ENCODE results near the gene FAM151A. TPM values are rescaled to one million over a fixed set of nuclear protein-coding genes. Genes with fewer than 3 reads are reported as not detected.

The FAM151A gene
- total RNA-seq, 1 donor = not detected

GRCh38 chr1:54571326-54571725 lies 52.0 kb downstream of the FAM151A start:
- TF ChIP-seq CTCF (IDR thresholded peaks at IDR 0.05; ENCODE audit: insufficient read depth, low read depth, low read length) = no peak
- DNase-seq (ENCODE audit: low read depth) = no peak
- H3K4me3 ChIP-seq (ENCODE audit: low read depth, low read length) = no peak overlapping the region

DNA sequence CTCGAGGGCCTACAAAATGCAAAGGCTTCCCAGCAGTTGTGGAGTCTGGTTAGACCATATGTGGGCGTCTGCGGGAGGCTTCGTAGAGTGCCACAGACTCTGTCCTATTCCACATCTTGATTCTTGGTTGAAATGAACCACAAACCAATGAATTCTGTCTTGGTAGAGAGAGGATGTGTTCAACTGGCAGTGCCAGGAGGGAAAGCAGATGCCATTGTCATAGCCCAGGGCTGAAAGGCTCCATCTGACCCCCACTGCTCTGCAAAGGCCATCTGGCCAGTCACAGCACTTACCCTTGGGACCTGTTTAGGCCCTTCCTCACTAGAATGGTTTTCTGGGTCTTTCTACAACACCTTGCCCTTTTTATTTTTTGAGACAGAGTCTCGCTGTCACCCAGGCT lies 53.2 kb downstream of the FAM151A start:
- no peak for DNase-seq (ENCODE audit: low read depth)
- no peak for TF ChIP-seq CTCF (IDR thresholded peaks at IDR 0.05; ENCODE audit: insufficient read depth, low read depth, low read length)
- H3K4me3 ChIP-seq (ENCODE audit: low read depth, low read length) = no peak overlapping the region

GRCh38 chr1:54569339-54569738 lies 54.0 kb downstream of the FAM151A start:
- no peak for TF ChIP-seq CTCF (IDR thresholded peaks at IDR 0.05; ENCODE audit: insufficient read depth, low read depth, low read length)
- no peak overlapping the region for H3K4me3 ChIP-seq (ENCODE audit: low read depth, low read length)

GRCh38 chr1:54567961-54568360 lies 55.4 kb downstream of the FAM151A start:
- peak; percentile 64 for DNase-seq (ENCODE audit: low read depth)
- H3K4me3 ChIP-seq (ENCODE audit: low read depth, low read length) = no peak overlapping the region
- TF ChIP-seq CTCF (IDR thresholded peaks at IDR 0.05; ENCODE audit: insufficient read depth, low read depth, low read length) = no peak

More at GRCh38 chr1:54569339-54569738, 54.0 kb downstream of the FAM151A start:
- DNase-seq (ENCODE audit: low read depth) = peak; percentile 11

DNA sequence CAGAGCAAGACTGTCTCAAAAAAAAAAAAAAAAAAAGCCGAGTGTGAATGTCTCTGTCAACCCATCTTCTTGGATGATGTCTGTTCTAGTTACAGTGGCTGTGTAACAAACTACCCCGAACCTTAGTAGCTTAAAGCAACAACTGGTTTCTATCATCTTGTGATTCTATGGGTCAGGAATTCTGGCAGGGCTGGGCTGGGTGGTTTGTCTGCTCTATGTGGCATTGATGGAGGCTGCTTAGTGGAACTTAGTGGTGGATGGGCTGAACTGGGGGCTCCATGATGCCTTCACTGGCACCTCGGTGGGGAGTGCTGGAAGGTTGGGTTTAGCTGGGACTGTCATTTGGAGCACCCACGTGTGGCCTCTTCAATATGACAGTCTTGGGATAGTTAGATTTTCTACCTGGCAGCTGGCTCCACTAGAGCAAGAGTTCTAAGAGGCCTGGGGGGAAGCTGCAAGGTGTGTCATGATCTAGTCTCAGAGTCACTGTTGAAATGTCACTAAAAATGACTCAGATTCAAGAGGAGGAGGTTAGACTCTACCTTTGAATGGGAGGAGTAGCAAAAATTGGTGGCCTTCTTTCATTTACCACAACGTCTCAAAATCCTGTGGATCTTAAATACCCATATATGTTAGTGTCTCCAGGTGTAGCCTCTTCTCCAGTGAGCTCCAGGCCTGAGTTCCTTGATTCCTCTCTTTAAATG lies 56.7 kb downstream of the FAM151A start:
- DNase-seq (ENCODE audit: low read depth) = no peak
- no peak for TF ChIP-seq CTCF (IDR thresholded peaks at IDR 0.05; ENCODE audit: insufficient read depth, low read depth, low read length)
- no peak overlapping the region for H3K4me3 ChIP-seq (ENCODE audit: low read depth, low read length)

GRCh38 chr1:54565113-54565501 lies 58.2 kb downstream of the FAM151A start:
- no peak for DNase-seq (ENCODE audit: low read depth)
- TF ChIP-seq CTCF (IDR thresholded peaks at IDR 0.05; ENCODE audit: insufficient read depth, low read depth, low read length) = no peak
- no peak overlapping the region for H3K4me3 ChIP-seq (ENCODE audit: low read depth, low read length)
